ENCODE data around the gene OR2F1. TPM values are rescaled to one million over a fixed set of nuclear protein-coding genes. Genes with fewer than 3 reads are reported as not detected.

The OR2F1 gene
- total and polyA plus RNA-seq, 10 of the 15 experiments (the other 5 are each of a cell fraction or from before 2014, with no cell fraction given), result not detected

- no peak for ATAC-seq
- SMC1A ChIA-PET (ENCODE audit: uncharacterized antibody, unreplicated experiment), result no interaction called here
- TF ChIP-seq GATAD2B (conservative IDR thresholded peaks at IDR 0.05; ENCODE audit: low read depth) (no peak), ZNF384 (IDR thresholded peaks at IDR 0.05; ENCODE audit: borderline replicate concordance, low read depth, low read length) (no peak), JUNB (IDR thresholded peaks at IDR 0.05) (no peak), MTA2 (IDR thresholded peaks at IDR 0.05; ENCODE audit: low read depth) (no peak), TARDBP (IDR thresholded peaks at IDR 0.05; ENCODE audit: borderline replicate concordance) (no peak), CHD4 (IDR thresholded peaks at IDR 0.05) (no peak)
- Histone ChIP-seq H4K20me1 (ENCODE audit: control insufficient read depth, insufficient read depth) (no peaks in the 10 kb centered on the region), H3K27ac (ENCODE audit: control insufficient read depth, insufficient read depth) (no peak overlapping the region), H3K4me3 (no peak overlapping the region), H3K27me3 (replicated peaks in 1 of 2; ENCODE audit: control insufficient read depth in 2 of 2, insufficient read depth in 2 of 2, low read length in 1 of 2) (no peaks in the 10 kb centered on the region), H3K79me2 (ENCODE audit: control insufficient read depth, insufficient read depth, low read length) (no peaks in the 10 kb centered on the region), H3K9me3 (replicated peaks; ENCODE audit: control insufficient read depth, insufficient read depth, low read length) (no peaks in the 10 kb centered on the region; the same call in 2 of the 3 replicates), H3K36me3 (ENCODE audit: control insufficient read depth in 2 of 2, insufficient read depth in 2 of 2, low read length in 1 of 2) (no peaks in the 10 kb centered on the region), H2AFZ (ENCODE audit: control insufficient read depth, low read depth, low read length) (no peak overlapping the region), H3K4me1 (ENCODE audit: control insufficient read depth, insufficient read depth, low read length) (no peaks in the 10 kb centered on the region), H3K9ac (ENCODE audit: control insufficient read depth, insufficient read depth, low read length) (no peak overlapping the region), H3K4me2 (ENCODE audit: control insufficient read depth, insufficient read depth) (no peak overlapping the region)
- CTCF ChIA-PET, result no interaction called here
- POLR2A ChIA-PET, result no interaction called here
- DNase-seq (ENCODE audit: low read depth, low spot score), result no peak
- in situ Hi-C loops (cut with MboI), result no loop called here
- 66% methylated on average over 10 of the region's 10 CpGs for WGBS (ENCODE audit: insufficient coverage, insufficient replicate concordance, low lambda C conversion rate, missing lambda C conversion rate)
- no TSS peak for BruUV-seq (replicated peaks)
- intact Hi-C loops (cut with micrococcal nuclease; ENCODE audit: unreplicated experiment), result no loop called here
- RAD21 ChIA-PET (ENCODE audit: unreplicated experiment), result no interaction called here
- FAIRE-seq, result no peak
Measured at GRCh38 chr7:143980746-143981510, 26.3 kb downstream of the OR2F1 start.

DNA sequence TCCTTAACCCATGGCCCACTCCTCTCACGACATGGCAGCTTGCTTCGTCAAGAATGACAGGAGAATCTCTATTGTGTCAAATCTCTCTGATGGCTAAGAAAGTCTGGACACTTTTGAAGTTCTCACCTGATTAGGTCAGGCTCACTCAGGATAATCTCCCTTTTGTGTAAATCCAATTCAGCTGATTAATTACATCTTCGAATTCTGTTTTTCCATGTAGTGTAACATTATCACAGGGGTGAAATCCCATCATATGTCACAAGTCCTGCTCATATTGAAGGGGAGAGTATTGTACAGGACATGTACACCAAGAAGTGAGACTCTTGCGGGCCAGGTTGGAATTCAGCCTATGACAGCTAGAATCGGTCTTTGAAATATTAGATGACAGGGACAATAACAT is 29.3 kb downstream of the OR2F1 start:
- intact Hi-C loops (cut with micrococcal nuclease; ENCODE audit: unreplicated experiment), result no loop called here
- no peak overlapping the region for H3K4me3 ChIP-seq
- H4K20me1 ChIP-seq (ENCODE audit: control insufficient read depth, insufficient read depth), result no peaks in the 10 kb centered on the region
- H3K27me3 ChIP-seq (replicated peaks in 1 of 2; ENCODE audit: control insufficient read depth in 2 of 2, insufficient read depth in 2 of 2, low read length in 1 of 2), result no peaks in the 10 kb centered on the region
- H3K79me2 ChIP-seq (ENCODE audit: control insufficient read depth, insufficient read depth, low read length), result no peaks in the 10 kb centered on the region
- in situ Hi-C loops (cut with MboI), result no loop called here
- no peak overlapping the region for H3K9ac ChIP-seq (ENCODE audit: control insufficient read depth, insufficient read depth, low read length)
- no peaks in the 10 kb centered on the region for H3K36me3 ChIP-seq (ENCODE audit: control insufficient read depth in 2 of 2, insufficient read depth in 2 of 2, low read length in 1 of 2)
- no peak overlapping the region for H3K27ac ChIP-seq (ENCODE audit: control insufficient read depth, insufficient read depth)
- no TSS peak for BruUV-seq (replicated peaks)
- H3K4me2 ChIP-seq (ENCODE audit: control insufficient read depth, insufficient read depth), result no peak overlapping the region
- no peaks in the 10 kb centered on the region for H3K4me1 ChIP-seq (ENCODE audit: control insufficient read depth, insufficient read depth, low read length)
- DNase-seq (ENCODE audit: low read depth, low spot score) (no peak), FAIRE-seq (no peak), ATAC-seq (no peak)
- H3K9me3 ChIP-seq (replicated peaks; ENCODE audit: control insufficient read depth, insufficient read depth, low read length), result no peaks in the 10 kb centered on the region; the same call in 2 of the 3 replicates
- CTCF ChIA-PET, result interaction anchor here (0.6 kb wide), 1 partner anchor 493 kb away, joined by 3 read pairs; no protein-coding TSS in a partner anchor
- 51% methylated on average over 5 of the region's 5 CpGs for WGBS (ENCODE audit: insufficient coverage, insufficient replicate concordance, low lambda C conversion rate, missing lambda C conversion rate)
- RAD21 ChIA-PET (ENCODE audit: unreplicated experiment), result no interaction called here
- POLR2A ChIA-PET, result no interaction called here
- no peak overlapping the region for H2AFZ ChIP-seq (ENCODE audit: control insufficient read depth, low read depth, low read length)
- SMC1A ChIA-PET (ENCODE audit: uncharacterized antibody, unreplicated experiment), result no interaction called here
- TF ChIP-seq NBN (IDR thresholded peaks at IDR 0.05), result no peak
- TF ChIP-seq, protein P1, sequence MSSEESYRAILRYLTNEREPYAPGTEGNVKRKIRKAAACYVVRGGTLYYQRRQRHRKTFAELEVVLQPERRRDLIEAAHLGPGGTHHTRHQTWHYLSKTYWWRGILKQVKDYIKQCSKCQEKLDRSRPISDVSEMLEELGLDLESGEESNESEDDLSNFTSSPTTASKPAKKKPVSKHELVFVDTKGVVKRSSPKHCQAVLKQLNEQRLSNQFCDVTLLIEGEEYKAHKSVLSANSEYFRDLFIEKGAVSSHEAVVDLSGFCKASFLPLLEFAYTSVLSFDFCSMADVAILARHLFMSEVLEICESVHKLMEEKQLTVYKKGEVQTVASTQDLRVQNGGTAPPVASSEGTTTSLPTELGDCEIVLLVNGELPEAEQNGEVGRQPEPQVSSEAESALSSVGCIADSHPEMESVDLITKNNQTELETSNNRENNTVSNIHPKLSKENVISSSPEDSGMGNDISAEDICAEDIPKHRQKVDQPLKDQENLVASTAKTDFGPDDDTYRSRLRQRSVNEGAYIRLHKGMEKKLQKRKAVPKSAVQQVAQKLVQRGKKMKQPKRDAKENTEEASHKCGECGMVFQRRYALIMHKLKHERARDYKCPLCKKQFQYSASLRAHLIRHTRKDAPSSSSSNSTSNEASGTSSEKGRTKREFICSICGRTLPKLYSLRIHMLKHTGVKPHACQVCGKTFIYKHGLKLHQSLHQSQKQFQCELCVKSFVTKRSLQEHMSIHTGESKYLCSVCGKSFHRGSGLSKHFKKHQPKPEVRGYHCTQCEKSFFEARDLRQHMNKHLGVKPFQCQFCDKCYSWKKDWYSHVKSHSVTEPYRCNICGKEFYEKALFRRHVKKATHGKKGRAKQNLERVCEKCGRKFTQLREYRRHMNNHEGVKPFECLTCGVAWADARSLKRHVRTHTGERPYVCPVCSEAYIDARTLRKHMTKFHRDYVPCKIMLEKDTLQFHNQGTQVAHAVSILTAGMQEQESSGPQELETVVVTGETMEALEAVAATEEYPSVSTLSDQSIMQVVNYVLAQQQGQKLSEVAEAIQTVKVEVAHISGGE (CRISPR knock-in tag; IDR thresholded peaks at IDR 0.05), result no peak
- TF ChIP-seq HCFC1 (IDR thresholded peaks at IDR 0.05; ENCODE audit: low read length), result no peak
- TF ChIP-seq, protein P2, sequence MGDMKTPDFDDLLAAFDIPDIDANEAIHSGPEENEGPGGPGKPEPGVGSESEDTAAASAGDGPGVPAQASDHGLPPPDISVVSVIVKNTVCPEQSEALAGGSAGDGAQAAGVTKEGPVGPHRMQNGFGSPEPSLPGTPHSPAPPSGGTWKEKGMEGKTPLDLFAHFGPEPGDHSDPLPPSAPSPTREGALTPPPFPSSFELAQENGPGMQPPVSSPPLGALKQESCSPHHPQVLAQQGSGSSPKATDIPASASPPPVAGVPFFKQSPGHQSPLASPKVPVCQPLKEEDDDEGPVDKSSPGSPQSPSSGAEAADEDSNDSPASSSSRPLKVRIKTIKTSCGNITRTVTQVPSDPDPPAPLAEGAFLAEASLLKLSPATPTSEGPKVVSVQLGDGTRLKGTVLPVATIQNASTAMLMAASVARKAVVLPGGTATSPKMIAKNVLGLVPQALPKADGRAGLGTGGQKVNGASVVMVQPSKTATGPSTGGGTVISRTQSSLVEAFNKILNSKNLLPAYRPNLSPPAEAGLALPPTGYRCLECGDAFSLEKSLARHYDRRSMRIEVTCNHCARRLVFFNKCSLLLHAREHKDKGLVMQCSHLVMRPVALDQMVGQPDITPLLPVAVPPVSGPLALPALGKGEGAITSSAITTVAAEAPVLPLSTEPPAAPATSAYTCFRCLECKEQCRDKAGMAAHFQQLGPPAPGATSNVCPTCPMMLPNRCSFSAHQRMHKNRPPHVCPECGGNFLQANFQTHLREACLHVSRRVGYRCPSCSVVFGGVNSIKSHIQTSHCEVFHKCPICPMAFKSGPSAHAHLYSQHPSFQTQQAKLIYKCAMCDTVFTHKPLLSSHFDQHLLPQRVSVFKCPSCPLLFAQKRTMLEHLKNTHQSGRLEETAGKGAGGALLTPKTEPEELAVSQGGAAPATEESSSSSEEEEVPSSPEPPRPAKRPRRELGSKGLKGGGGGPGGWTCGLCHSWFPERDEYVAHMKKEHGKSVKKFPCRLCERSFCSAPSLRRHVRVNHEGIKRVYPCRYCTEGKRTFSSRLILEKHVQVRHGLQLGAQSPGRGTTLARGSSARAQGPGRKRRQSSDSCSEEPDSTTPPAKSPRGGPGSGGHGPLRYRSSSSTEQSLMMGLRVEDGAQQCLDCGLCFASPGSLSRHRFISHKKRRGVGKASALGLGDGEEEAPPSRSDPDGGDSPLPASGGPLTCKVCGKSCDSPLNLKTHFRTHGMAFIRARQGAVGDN (IDR thresholded peaks at IDR 0.05), result no peak
- TF ChIP-seq ESRRA (IDR thresholded peaks at IDR 0.05; ENCODE audit: low read length), result no peak
- TF ChIP-seq ZNF384 (IDR thresholded peaks at IDR 0.05; ENCODE audit: borderline replicate concordance, low read depth, low read length), result no peak
